Measurements from ENCODE around the gene ARID1B.

Gene ARID1B

DNA sequence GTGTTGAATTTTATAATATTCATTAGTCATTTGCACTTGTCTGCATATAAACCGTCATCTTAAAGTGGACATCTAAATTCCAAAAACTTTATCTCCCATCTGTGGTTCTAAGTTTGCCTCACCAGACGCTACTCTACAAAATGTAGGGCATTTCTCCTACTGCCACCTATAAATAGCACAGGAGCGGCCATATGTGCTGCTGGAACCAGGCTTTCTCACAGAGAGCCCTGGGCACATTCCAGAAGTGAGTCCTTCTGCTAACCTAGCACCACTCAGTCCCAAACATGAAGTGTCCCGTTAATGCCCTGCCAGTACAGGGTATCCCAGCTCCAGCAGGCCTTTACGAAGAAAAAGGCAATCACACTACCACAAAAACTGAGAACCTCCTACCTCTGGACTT lies 392.5 kb downstream of the ARID1B start:
- DNase-seq (ENCODE audit: low read depth in 1 of 2, low spot score in 1 of 2) = no peak

- DNase-seq (ENCODE audit: low read depth in 1 of 2, low spot score in 1 of 2) = no peak
Measured at GRCh38 chr6:157170535-157170934, 393.4 kb downstream of the ARID1B start.

- DNase-seq (ENCODE audit: low read depth in 1 of 2, low spot score in 1 of 2) = no peak
Measured at GRCh38 chr6:157171801-157172200, 394.6 kb downstream of the ARID1B start.

- DNase-seq (ENCODE audit: low read depth in 1 of 2, low spot score in 1 of 2) = no peak
Measured at GRCh38 chr6:157172231-157172701, 395.1 kb downstream of the ARID1B start.

DNA sequence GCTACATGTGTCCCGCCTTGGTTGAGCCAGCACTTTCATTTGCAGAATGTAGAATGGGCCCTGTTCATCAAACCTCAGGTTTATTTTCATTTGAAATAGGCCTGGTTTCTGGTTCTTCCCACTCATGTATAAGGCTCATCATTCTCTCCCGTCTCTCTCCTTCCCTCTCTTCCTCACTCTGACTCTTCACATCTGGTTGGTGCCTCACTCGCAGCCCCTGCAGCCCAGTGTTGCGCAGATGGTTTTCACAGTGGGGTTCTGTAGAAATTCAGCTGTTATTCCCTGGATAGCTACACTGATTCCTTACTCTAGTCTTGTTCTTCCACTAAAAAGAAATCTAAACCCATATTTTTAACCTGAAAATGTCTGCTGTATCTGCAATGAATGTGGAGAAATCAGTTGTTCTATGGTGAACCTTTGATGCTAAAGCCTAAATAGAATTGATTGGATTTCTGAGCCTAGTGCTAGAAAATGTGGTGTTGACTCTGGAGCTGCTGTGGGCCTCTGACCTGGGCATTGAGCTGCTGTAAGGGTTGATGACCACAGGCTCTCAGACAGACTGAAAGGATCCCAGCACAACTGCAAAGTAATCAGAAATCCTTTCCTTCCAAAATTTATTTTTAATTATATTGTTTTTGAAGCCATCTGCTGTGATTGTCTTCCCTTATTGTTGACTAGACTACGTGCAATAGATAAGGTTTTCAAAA lies 395.8 kb downstream of the ARID1B start:
- no peak for DNase-seq (ENCODE audit: low read depth in 1 of 2, low spot score in 1 of 2)

DNA sequence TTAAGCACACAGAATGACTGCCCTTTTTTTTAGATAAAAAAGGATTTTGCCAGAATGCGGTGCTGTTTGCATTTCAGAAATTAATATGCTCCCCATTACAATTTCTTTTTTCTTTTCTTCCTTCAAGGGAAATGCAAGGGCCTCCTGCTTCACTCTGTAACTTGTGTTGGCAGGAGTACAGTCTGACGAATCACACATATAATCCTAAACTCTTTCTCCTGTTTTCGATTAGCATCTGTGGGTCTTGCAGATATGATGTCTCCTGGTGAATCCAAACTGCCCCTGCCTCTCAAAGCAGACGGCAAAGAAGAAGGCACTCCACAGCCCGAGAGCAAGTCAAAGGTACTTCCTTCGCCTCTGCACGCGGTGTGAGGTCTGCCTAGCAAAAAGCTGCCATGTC lies 396.6 kb downstream of the ARID1B start:
- no peak for DNase-seq (ENCODE audit: low read depth in 1 of 2, low spot score in 1 of 2)

DNA sequence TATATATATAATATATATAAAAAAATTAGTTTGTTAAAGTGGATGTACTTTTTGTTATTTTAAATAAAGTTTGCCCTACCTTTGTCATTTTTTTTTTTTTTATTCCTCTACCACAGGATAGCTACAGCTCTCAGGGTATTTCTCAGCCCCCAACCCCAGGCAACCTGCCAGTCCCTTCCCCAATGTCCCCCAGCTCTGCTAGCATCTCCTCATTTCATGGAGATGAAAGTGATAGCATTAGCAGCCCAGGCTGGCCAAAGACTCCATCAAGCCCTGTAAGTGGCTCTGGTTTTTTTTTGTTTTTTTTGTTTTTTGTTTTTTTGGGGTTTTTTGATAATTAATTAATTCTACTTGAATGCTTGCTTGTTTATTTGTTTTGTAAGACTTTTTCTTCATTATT lies 397.6 kb downstream of the ARID1B start:
- DNase-seq (ENCODE audit: low read depth in 1 of 2, low spot score in 1 of 2) = no peak

- no peak for DNase-seq (ENCODE audit: low read depth in 1 of 2, low spot score in 1 of 2)
Measured at GRCh38 chr6:157177731-157178336, 400.7 kb downstream of the ARID1B start.

- DNase-seq (ENCODE audit: low read depth in 1 of 2, low spot score in 1 of 2) = no peak
Measured at GRCh38 chr6:157181649-157182048, 404.5 kb downstream of the ARID1B start.

DNA sequence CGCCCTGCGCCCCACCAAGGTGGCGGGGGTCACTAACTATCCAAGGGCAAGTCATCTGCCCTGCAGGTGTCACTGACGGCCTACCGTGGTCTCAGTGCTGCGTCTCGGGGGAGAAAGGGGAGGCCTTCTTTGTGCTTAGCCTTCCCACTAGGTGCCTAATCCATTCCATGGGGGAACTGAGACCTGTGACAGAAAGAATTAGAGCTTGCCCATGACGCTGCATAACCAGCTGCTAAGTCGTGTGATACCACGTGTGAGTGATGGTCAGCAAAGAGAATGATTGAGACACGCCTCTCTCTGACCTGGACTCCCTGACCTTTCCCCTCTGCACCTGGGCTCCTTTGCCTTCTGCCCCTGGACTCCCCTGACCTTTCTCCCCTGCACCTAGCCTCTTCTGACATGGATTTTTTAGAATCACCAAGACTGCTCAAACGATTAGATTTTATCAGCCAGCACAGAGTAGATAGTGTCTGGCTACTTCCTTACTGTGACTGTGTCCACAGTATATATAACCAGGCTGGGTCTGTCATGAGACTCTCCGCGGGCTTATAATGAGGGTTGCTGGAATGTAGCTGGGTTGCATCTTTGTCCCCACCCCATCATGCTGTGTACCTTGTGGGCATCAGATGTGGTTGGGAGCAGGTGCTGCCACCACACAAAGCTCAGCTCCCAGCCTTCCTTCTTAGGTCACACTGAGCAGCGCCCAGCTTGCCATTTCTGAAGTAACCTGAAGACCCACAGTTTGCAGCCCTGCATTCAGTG lies 405.5 kb downstream of the ARID1B start:
- no peak for DNase-seq (ENCODE audit: low read depth in 1 of 2, low spot score in 1 of 2)

DNA sequence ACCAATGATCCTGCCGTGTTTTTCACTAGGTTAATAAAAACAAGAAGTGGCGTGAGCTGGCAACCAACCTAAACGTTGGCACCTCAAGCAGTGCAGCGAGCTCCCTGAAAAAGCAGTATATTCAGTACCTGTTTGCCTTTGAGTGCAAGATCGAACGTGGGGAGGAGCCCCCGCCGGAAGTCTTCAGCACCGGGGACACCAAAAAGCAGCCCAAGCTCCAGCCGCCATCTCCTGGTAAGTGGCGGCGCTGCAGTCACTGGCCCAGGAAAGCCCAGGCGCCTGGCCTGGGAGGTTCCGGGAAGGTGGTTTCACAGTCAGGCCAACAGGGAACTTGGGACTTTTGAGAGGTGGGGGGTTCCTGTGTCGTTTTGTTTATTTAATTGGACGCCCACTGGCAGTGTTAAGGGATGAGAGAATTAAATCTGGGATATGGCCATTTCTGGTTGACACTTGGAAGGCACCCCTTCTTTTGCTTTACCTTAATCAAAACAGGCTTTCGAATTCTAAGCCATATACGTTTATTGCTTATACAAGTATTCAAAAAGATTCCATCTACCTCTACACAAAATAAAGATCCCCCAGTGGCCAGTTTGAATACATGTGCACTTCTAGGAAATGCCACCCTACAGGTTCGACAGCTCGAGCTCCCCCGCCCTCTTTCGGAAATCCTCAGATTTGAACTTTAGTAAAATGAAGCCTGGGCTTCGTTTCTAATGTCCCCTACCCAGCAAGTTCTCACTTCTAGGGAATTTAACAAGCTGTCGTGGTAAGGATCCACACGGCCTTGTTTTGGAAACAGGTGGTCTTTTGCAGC lies 407.2 kb downstream of the ARID1B start:
- peak; percentile 35 to 46 for DNase-seq (ENCODE audit: low read depth in 1 of 2, low spot score in 1 of 2)

DNA sequence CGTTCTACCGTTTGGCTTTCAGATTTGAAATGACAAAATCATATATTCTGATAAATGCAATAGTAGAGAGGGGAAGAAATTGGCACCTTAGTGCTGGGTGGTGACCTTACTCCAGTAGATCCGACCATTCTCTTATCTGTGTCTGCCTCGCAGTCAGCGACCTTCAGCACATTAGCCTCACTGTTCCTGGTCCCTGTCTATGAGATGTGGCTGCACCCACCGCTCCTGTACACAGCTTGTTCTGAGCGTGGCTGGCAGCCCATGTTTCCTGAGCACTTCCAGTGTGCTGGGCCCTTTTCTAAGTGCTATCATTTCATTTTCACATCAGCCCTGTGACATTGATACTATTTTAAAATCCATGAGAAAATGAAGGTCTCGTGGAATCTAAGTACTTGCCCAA lies 408.0 kb downstream of the ARID1B start:
- no peak for DNase-seq (ENCODE audit: low read depth in 1 of 2, low spot score in 1 of 2)

DNA sequence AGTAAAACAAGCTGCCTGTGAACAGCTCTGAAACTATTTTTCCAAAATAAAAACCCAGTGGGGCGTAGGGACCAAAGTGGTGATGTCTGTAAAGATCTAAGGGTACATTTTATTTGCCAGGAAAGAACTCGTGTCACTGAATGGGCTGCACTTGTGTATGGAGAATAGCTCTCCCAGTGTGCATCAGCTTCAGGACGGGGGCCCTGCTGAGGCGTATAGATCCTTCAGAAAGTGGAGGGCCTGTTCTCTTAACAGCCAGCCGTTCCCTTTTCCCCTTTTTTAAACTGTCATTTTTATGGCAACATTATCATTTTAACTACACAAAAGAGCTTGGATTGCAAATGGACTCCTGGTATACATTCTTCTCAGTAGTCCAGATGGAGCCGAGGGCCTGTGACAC lies 408.8 kb downstream of the ARID1B start:
- DNase-seq (ENCODE audit: low read depth in 1 of 2, low spot score in 1 of 2) = no peak

DNA sequence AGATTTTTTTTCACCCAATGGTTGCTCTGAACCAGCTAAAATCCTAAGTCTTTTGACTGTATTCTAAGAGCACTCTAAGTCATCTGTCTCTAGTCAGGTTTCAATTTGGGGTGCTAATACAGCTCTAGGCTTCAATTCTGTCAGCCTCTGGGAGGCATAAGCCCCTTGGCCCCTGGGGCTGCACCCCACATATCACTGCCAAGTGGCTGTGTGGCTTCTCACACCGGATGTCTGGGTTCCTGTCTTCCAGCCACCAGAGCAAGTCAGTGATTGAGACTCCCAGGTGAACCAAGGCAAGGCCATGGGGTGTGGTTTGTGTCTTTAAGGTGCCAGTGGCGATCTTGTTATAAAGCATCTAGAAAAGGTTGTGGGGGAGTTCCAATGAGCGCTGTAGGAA lies 409.6 kb downstream of the ARID1B start:
- DNase-seq (ENCODE audit: low read depth in 1 of 2, low spot score in 1 of 2) = no peak

GRCh38 chr6:157187182-157188083 lies 410.3 kb downstream of the ARID1B start:
- no peak for DNase-seq (ENCODE audit: low read depth in 1 of 2, low spot score in 1 of 2)

DNA sequence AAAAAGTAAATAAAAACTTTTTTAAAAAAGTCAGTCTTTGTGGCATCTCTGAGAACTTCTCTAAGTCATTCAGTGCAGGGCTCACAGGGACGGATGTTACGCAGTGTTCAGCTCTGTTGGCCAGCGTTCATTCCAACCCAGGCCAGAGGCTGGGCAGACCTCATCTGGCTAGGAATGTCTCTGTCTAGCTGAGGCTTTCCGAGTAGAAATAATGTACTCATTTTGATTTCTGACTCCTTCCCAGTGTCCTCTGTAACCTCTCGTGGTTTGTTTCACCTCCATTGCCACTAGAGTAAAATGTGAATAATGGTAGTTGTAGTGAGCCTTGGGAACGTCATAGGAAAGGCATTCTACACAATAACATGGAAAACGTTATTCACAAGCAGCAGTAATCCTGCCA lies 411.0 kb downstream of the ARID1B start:
- DNase-seq (ENCODE audit: low read depth in 1 of 2, low spot score in 1 of 2) = no peak

- DNase-seq (ENCODE audit: low read depth in 1 of 2, low spot score in 1 of 2) = no peak
Measured at GRCh38 chr6:157193443-157193996, 416.3 kb downstream of the ARID1B start.

DNA sequence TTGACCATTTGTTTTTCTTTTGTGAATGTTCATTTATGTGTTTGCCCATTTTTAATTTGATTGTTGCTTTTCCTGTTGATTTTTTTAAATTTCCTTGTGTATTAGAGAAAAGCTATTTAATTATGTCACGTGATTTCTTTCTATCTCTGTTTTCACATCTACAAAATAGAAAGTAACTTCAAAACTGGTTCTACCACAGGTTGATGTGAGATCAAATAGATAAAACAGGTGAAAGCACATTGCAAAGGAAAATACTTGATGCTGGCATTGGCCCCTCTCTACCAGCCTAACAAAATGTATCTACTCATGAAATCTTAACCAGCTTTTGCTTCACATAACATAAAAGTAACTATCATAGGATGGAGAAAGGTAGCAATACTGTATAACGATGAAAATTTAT lies 416.9 kb downstream of the ARID1B start:
- no peak for DNase-seq (ENCODE audit: low read depth in 1 of 2, low spot score in 1 of 2)

- no peak for DNase-seq (ENCODE audit: low read depth in 1 of 2, low spot score in 1 of 2)
Measured at GRCh38 chr6:157194643-157195042, 417.5 kb downstream of the ARID1B start.

DNA sequence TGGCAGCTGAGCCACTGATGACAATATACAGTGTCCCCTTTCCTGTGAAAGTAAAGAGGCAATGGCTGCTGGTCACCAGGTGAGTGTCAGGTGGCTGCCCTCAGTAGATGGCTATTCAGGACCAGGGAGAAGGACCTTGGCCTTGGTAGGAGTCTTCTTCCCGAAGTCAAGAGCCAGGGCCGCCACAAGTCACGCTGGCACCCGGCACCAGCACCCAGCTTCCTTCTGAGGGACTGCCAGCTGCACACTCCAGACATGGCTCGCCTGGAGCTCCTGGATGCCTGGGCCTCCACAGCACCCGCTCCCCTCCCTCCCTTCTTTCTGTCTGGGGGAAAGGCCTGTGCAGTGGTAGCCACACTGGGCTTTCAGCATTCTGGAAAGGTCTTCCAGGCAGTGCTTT lies 419.2 kb downstream of the ARID1B start:
- DNase-seq (ENCODE audit: low read depth in 1 of 2, low spot score in 1 of 2) = no peak
